LNCaP clone FGC (cell line): ENCODE measurements around the gene FGFR4.
A peak's percentile ranks its signal among the peaks of the same experiment; 100 is the strongest.

Experiments used
- DNase-seq: peaks from one replicate; pipeline ENCODE4 v3.0.0-alpha.2; 2011; ENCODE audit warnings: low read depth
- H3K4me3 ChIP-seq: 2 replicates; pipeline ENCODE4 v1.5.1; 2011; ENCODE audit warnings: mild to moderate bottlenecking, low read depth, low read length, control low read depth
- CTCF ChIP-seq: IDR thresholded peaks from 2 replicates; pipeline ENCODE4 v1.5.1; 2012; ENCODE audit warnings: mild to moderate bottlenecking; ENCODE audit not compliant: control insufficient read depth, insufficient read depth; ENCODE audit errors: extremely low read depth

The FGFR4 gene

DNA sequence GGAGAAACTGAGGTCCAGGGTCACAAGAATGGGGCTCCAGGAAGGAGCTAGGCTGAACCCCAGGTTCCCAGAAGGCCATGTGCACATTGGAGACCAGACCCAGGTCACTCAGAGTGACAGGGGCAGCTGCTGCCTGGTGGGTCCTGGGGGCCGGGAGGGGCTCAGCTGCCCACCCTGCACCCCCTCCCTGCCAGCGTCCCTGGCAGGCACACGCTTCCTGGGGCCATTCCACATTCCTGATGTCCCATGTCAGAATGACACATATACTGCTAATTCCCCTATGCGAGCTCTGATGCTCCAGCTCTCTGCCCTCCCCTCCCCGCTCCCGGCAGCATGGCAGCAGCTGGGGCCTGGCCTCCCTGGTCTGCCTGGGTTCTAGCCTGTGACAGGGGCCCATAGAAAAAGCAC, 14.0 kb downstream of the FGFR4 start:
- no peak for TF ChIP-seq CTCF
- H3K4me3 ChIP-seq, result no peak overlapping the region
- no peak for DNase-seq

GRCh38 chr5:177103523-177104253, 17.0 kb downstream of the FGFR4 start:
- no peak for TF ChIP-seq CTCF
- DNase-seq, result no peak
- no peak overlapping the region for H3K4me3 ChIP-seq

DNA sequence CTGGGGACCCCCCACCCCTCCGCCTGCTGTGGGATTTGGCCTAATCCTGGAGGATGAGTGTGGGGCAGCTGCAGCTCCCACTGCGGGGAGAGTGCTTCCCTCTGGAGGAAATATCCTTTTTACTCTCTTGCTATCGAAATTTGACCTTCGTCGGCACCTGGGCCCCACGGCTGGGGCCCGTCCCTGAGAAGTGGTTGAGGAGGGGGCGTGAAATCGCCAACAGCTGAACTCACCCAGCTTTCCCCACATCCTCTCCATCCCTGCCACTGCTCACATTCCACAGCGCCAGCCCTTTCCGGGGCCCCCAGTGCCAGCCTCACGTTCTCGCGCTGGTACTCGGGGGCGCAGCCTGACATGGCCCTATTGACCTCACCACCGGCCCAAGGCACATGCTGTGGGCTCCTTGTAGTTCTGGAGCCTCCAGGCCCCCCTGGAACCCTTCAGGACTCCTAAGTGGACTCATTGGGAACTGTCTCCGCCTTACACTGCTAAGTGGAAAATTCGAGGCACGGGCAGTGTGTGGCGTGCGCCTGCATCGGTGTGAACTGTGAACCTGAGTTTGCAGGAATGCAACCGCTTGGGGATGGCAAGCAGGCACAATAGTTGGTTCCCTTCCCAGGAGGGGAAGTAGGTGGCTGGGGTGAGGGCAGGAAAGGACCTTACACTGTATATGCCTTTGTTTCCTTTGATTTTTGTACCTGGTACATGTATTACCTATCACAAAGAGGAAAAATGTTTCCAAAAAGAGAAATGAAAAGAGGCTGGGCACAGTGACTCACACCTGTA, 19.2 kb downstream of the FGFR4 start:
- DNase-seq, result no peak
- TF ChIP-seq CTCF, result no peak
- no peak overlapping the region for H3K4me3 ChIP-seq

DNA sequence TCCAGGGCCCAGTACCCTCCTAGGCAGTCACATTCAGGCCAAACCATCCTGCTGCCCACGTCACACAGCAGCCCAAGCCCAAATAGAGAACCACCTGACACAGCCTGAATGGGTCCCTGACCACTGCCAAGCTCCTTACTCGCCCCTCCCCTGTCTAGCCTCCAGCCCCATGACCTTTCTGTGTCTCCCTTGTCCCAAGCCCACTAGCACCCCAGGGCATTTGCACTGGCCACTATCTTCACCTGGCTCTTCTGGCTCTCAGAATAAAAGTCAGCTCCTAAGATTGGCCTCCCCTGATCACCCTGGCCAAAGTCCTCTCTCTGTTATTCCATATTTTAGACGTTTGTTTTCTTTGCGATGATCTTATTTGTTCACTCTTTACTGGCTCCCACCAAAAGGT, 20.4 kb downstream of the FGFR4 start:
- no peak for DNase-seq
- no peak for TF ChIP-seq CTCF
- H3K4me3 ChIP-seq, result no peak overlapping the region

DNA sequence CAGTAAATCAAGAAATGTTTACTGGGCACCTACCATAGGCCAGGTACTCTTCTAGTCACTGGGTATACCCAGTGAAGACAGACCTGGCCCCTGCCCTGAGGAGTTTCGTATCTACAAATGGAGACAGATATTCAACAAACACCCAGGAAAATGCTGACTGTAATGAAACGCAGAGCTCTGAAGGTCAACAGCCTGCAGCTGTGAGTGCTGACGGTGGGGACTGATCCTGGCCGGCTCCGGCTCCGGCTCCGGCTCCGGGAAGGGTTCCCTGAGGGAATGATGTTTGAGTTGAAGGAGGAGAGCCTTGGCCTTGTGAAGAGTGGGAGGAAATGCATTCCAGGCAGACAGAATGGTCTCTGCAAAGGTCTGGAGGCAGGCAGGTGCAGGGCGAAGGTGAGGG, 23.1 kb downstream of the FGFR4 start:
- no peak for TF ChIP-seq CTCF
- H3K4me3 ChIP-seq, result no peak overlapping the region
- no peak for DNase-seq

- no peak for DNase-seq
- H3K4me3 ChIP-seq, result no peak overlapping the region
- peak; percentile 86 for TF ChIP-seq CTCF
These were observed 25.1 kb downstream of the FGFR4 start for GRCh38 chr5:177111720-177112394.
